GM18520 (cell line): Measurements from ENCODE around the gene TCERG1L.
"Not testable (repeated sequence)": the region's sequence is repeated elsewhere in the genome, so short reads cannot be mapped to it uniquely, and the experiment has no call there.

Source experiments
- ATAC-seq: cut with Tn5 transposase; IDR thresholded peaks from one replicate; pipeline ENCODE4 v1.9.1; 2021; ENCODE audit not compliant: unreplicated experiment

Gene TCERG1L

GRCh38 chr10:131113709-131114291 lies 197.7 kb downstream of the TCERG1L start:
- ATAC-seq: no peak

- ATAC-seq: no peak
Measured at GRCh38 chr10:131113165-131113564, 198.4 kb downstream of the TCERG1L start.

DNA sequence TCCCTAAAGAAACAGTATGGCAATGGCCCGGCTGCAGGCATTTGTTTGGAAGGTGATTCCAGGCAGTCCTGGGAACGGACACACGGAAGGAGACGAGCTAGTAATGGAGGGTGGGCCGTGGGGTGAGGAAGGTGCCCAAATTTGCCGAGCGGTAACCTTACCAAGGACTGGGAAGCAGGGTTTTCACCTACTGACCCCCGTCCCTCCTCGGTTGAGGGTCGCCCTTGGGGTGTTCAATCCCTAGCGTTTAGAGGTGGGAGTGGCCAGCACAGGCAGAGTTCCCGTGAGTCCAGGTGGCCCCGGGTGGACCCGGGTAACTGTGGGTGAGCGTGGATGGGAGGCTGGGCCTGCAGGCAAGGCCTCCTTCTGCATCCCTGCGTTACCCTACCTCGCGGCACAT lies 198.8 kb downstream of the TCERG1L start:
- no peak for ATAC-seq

GRCh38 chr10:131111471-131112080 lies 199.9 kb downstream of the TCERG1L start:
- ATAC-seq: no peak

GRCh38 chr10:131111007-131111406 lies 200.5 kb downstream of the TCERG1L start:
- no peak for ATAC-seq

GRCh38 chr10:131110241-131110783 lies 201.2 kb downstream of the TCERG1L start:
- ATAC-seq: no peak

DNA sequence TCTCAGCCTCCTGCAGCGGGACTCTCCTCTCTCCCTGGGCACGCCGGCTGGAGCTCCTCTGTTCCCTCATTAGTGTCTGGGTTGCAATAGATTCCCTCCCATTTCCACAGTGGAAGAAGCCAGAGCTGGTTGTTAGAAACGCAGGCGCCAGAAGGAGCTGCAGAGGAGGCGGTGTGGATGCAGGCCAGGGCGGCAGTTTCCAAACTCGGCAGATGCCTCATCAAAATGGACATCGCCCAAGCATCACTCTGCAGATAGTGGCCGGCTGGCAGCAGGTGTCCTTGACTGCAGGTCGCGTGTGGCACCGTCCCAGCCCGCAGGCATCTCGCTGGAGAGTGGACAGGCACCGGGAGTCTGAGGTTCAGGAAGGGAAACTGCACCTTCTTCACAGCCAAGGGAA lies 201.8 kb downstream of the TCERG1L start:
- ATAC-seq: no peak

DNA sequence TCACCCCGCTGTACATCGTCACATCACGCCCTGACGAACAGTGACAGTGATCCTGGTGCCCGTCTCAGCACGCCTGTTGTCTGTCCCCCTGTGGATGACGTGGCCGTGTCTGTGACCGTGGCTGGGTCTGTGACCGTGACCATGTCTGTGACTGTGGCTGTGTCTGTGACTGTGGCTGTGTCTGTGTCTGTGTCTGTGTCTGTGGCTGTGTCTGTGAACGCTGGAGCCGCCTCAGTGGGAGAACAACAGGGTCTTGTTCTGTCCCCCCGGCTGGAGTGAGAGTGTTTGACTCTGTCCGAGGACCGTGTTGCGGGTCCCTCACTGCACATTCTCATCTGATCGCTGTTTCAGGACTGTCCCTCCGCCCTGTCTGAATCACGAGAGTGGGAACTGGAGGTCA lies 202.2 kb downstream of the TCERG1L start:
- no peak for ATAC-seq

- ATAC-seq: no peak
Measured at GRCh38 chr10:131107970-131108369, 203.6 kb downstream of the TCERG1L start.

- ATAC-seq: no peak
Measured at GRCh38 chr10:131102676-131103075, 208.8 kb downstream of the TCERG1L start.

DNA sequence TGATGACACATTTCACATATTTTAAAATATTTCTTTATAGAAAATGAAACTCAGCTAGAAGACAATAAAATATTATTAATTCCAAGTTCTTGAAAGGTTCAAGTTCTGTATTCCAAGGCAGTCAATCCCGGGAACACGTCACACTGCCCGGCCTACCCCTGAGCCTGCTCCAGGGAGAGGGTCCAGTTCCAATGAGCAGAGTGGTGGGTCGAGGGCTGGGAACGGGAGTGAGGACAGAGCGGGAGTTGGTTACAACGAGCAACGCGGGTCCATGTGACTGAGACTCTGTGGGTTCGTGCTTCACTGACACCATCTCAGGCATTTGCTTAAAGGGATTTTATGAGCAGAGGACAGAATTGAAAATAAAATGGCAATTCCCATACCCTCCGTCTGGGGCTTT lies 209.4 kb downstream of the TCERG1L start:
- ATAC-seq: no peak

DNA sequence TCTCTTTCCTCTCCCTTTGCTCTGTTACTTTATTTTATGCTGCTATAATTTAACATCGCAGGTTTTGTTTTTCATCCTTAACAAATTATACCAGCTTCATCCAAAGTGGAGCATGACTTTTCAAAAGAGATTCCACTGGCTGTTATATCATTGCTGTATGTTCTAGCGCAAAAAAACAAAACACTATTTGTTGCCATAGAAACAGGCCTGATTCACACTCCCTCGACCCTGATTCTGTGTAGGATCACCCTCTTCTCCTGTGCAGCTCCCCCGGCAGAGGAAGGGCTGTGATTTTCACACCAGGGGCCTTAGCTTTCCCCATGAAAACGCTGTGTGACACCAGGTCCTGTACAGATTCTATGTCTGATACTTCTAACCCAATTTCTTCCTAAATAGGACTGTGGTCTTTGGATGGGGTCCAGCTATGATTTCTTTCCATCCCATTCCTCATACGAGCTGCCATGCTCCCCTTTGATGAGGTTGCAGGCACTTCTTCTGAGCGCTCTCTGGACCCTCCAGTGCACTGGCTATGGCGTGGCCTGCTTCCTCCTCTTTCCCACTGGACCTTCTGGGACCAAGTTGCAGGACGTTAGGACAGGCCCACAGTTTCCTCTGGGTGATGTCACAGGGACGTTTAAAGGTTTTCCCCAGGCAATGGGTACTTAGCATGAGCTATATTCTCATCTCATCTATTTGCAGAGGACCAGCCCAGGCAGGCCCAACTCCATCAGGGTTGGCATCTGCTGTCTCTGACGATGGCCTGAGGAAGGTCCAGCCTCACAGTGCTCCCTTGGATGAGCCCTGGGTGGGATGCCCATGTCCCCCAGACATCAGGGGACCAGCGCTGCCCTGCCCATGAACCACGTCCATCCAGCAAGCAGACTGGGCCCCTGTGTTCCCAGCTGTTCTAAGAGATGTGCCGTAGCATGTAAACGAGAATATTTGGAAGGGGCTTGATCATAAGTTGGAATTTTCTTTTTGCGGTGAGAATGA lies 210.8 kb downstream of the TCERG1L start:
- ATAC-seq: not testable (repeated sequence)

DNA sequence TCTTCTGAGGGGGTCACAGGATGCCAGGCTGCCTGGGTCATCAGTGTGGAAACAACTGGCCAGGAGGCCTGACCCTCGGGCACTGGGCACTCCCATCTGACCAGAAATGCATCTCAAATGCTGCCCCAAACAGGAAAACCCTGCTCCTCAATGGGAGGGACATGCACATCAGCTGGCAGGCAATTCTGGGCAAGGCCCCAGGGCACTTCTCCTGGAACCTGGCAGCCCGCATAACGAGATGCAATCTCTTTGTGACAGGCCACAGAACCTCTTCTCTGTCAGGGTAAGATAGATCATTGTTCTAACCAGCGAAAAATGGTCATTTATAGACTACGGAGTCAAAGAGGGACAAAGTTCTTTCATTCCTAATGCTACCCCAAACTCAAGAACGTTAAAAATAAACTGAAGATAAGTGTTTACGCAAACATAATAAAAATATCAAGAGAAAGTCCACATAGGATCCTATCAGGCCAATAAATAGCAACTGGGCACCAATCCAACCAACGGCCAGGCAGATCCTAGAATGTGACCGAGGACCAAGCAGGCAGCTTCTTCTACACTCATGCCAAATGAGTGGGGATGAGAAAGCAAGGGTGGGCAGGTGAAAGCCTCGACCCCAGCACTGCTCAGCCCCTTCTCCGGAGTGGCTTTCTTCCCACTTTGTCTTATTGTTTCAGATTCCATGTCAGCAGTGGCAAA lies 212.3 kb downstream of the TCERG1L start:
- no peak for ATAC-seq

GRCh38 chr10:131098416-131098952 lies 213.0 kb downstream of the TCERG1L start:
- no peak for ATAC-seq

DNA sequence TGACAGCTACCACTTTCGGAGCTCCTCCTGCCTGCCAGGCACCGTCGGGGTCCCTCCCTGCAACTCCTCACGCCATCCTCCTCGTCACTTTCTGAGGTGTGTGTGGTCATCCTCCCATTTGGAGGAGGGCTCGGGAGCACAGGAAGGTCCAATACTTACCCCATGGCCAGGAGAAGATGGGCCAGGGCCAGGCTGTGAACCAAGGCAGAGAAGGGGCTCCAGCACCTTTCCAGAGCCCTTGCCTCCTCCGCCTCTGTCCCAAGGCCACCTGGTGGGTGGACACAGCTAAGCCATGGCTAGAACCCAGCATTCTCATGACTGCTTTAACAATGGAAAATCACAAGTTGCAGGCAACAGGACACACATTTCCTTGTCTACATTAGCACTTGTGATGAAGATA lies 215.5 kb downstream of the TCERG1L start:
- ATAC-seq: no peak

- no peak for ATAC-seq
Measured at GRCh38 chr10:131095313-131095580, 216.3 kb downstream of the TCERG1L start.

DNA sequence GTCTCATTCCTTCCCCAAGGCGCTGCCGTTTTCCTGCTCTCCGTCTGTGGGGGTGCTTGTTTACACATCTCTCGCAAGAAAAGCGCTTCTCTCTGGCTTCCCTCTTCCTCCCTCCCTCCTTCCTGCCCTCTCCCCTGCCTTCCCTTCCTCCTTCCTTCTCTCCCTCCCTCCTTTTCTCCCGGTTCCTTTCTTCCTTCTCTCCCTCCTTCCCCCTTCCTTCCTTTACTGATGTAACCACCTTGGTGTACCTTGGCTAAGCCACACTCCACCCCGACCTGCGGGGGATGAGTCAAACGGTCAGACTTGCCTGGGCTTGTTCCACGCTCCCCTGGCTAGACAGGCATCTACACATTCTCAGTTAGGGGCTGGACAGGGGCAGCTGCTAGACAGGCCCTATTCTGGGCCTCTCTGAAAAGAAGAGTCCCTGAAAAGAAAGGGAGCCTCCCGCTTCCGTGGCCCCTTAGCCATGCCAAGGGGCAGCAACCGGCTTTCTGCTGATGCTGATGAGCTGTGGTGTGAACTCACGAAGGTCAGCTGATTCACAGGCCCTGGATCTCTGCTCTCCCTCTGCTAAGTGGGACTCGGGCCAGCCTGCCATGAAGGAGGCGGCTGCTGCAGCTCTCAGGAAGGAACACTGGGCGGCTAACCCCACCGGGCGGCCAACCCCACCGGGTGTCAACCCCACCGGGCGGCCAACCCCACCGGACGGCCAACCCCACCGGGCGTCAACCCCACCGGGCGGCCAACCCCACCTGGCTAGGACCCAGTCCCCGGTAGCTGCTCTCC lies 216.8 kb downstream of the TCERG1L start:
- no peak for ATAC-seq

DNA sequence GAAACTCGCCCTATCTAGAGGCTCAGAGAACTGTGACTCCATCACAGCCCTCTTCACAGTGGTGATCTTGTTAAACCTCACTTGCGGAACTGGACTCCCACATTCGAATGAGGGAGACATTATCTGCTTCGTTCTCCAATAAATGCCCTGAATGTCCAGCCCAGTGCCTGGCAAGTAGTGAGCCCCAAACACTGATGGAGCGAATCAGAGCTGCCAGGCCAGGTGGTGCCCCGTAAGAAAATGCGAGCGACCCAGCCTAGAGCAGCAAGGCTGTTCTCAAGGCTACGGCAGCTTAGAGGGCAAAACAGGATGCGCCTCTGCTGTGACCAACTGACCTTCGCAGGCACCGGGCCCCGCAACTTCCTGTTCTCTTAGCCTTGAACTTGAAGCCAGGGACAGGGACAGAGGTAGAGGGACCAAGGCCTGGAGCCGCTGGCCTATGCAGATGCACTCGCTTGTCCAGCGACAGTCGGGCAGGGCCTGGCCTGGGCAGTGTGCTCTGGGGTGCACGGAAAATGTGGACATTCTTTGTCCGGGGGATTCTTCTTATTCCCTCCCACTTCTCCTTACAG lies 217.6 kb downstream of the TCERG1L start:
- no peak for ATAC-seq

- no peak for ATAC-seq
Measured at GRCh38 chr10:131093346-131093745, 218.2 kb downstream of the TCERG1L start.

DNA sequence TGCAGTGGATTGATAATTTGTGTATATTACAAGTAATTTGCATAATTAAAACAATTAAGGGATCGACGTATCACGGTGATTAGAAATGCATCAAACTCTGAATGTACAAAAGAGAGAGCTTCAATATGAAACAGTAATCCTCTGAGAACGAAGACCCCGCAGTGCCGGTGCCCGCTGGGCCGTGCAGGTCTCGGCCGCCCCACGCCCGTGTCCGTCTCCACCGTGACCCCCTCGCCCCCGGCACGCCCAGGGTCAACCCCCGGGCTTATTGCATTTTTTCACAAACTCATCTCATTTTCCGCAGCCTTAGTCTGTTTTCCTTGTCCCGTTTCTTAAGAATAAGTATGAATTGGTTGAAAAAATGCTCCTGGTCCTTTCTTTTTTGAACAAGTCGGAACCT lies 218.6 kb downstream of the TCERG1L start:
- no peak for ATAC-seq
